BLaER1 (cell line): ENCODE measurements around the gene DLG2.

ENCODE experiments used
- H3K27ac ChIP-seq: shearing (Covaris generic); formaldehyde crosslinking; 2 replicates; pipeline ENCODE4 v1.8.1; 2022
- H3K27me3 ChIP-seq: shearing (Covaris generic); formaldehyde crosslinking; 2 replicates; pipeline ENCODE4 v1.8.1; 2022
- H3K36me3 ChIP-seq: shearing (Covaris generic); formaldehyde crosslinking; 2 replicates; pipeline ENCODE4 v1.8.1; 2022
- H3K4me1 ChIP-seq: shearing (Covaris generic); formaldehyde crosslinking; 2 replicates; pipeline ENCODE4 v1.8.1; 2022
- H3K4me2 ChIP-seq: shearing (Covaris generic); formaldehyde crosslinking; 2 replicates; pipeline ENCODE4 v1.8.1; 2022
- H3K4me3 ChIP-seq: shearing (Covaris generic); formaldehyde crosslinking; 2 replicates; pipeline ENCODE4 v1.8.1; 2022
- H3K9ac ChIP-seq: shearing (Covaris generic); formaldehyde crosslinking; 2 replicates; pipeline ENCODE4 v1.8.1; 2022
- H3K9me3 ChIP-seq: shearing (Covaris generic); formaldehyde crosslinking; 2 replicates; pipeline ENCODE4 v1.8.1; 2022
- H4K20me1 ChIP-seq: shearing (Covaris generic); formaldehyde crosslinking; 2 replicates; pipeline ENCODE4 v1.8.1; 2022
- Cebpa-rat ChIP-seq: shearing (Covaris generic); IDR thresholded peaks from 2 replicates; pipeline ENCODE4 v1.8.1; 2022

Gene DLG2

GRCh38 chr11:84889556-84889955 lies 737.6 kb downstream of the DLG2 start:
- H3K27ac ChIP-seq, result no peak overlapping the region
- H3K4me3 ChIP-seq, result no peak overlapping the region
- no peaks in the 10 kb centered on the region for H3K9me3 ChIP-seq

GRCh38 chr11:84887055-84887629 lies 740.0 kb downstream of the DLG2 start:
- no peak for TF ChIP-seq Cebpa-rat
- H3K36me3 ChIP-seq, result no peaks in the 10 kb centered on the region
- H3K4me2 ChIP-seq, result 0 out of 2 replicates have a peak overlapping the region, but pooled peaks have one; percentile 8
- H3K27ac ChIP-seq, result no peak overlapping the region
- H3K4me3 ChIP-seq, result no peak overlapping the region
- H3K4me1 ChIP-seq, result 0 out of 2 replicates have a peak, but pooled peaks cover 9% of the 10 kb centered on the region
- no peaks in the 10 kb centered on the region for H3K9me3 ChIP-seq
- H4K20me1 ChIP-seq, result no peaks in the 10 kb centered on the region
- no peaks in the 10 kb centered on the region for H3K27me3 ChIP-seq
- H3K9ac ChIP-seq, result no peak overlapping the region

More at GRCh38 chr11:84889556-84889955, 737.6 kb downstream of the DLG2 start:
- H4K20me1 ChIP-seq, result no peaks in the 10 kb centered on the region
- H3K9ac ChIP-seq, result no peak overlapping the region
- no peaks in the 10 kb centered on the region for H3K36me3 ChIP-seq
- H3K4me1 ChIP-seq, result 0 out of 2 replicates have a peak, but pooled peaks cover 9% of the 10 kb centered on the region
- no peaks in the 10 kb centered on the region for H3K27me3 ChIP-seq
- TF ChIP-seq Cebpa-rat, result peak; percentile 23; the same call in 1 of the 2 replicates
- no peak overlapping the region for H3K4me2 ChIP-seq

GRCh38 chr11:84886344-84886743 lies 740.8 kb downstream of the DLG2 start:
- H3K36me3 ChIP-seq, result no peaks in the 10 kb centered on the region
- 0 out of 2 replicates have a peak, but pooled peaks cover 9% of the 10 kb centered on the region for H3K4me1 ChIP-seq
- no peaks in the 10 kb centered on the region for H3K27me3 ChIP-seq
- H3K27ac ChIP-seq, result no peak overlapping the region
- no peak for TF ChIP-seq Cebpa-rat
- no peaks in the 10 kb centered on the region for H4K20me1 ChIP-seq
- H3K9me3 ChIP-seq, result no peaks in the 10 kb centered on the region
- H3K9ac ChIP-seq, result no peak overlapping the region
- H3K4me2 ChIP-seq, result no peak overlapping the region
- no peak overlapping the region for H3K4me3 ChIP-seq

GRCh38 chr11:84884836-84885235 lies 742.3 kb downstream of the DLG2 start:
- no peak overlapping the region for H3K4me3 ChIP-seq
- H3K4me2 ChIP-seq, result no peak overlapping the region
- H3K27me3 ChIP-seq, result no peaks in the 10 kb centered on the region
- no peak for TF ChIP-seq Cebpa-rat
- no peak overlapping the region for H3K9ac ChIP-seq
- 0 out of 2 replicates have a peak, but pooled peaks cover 9% of the 10 kb centered on the region for H3K4me1 ChIP-seq
- no peaks in the 10 kb centered on the region for H3K9me3 ChIP-seq
- no peaks in the 10 kb centered on the region for H3K36me3 ChIP-seq
- H3K27ac ChIP-seq, result no peak overlapping the region
- no peaks in the 10 kb centered on the region for H4K20me1 ChIP-seq

GRCh38 chr11:84882056-84882455 lies 745.1 kb downstream of the DLG2 start:
- no peak for TF ChIP-seq Cebpa-rat
- no peak overlapping the region for H3K27ac ChIP-seq
- H3K4me2 ChIP-seq, result no peak overlapping the region

GRCh38 chr11:84871116-84871515 lies 756.0 kb downstream of the DLG2 start:
- no peak overlapping the region for H3K9ac ChIP-seq
- TF ChIP-seq Cebpa-rat, result no peak
- H4K20me1 ChIP-seq, result no peaks in the 10 kb centered on the region
- no peaks in the 10 kb centered on the region for H3K9me3 ChIP-seq
- no peaks in the 10 kb centered on the region for H3K36me3 ChIP-seq
- H3K4me1 ChIP-seq, result no peaks in the 10 kb centered on the region
- H3K4me3 ChIP-seq, result no peak overlapping the region
- H3K27ac ChIP-seq, result no peak overlapping the region
- no peak overlapping the region for H3K4me2 ChIP-seq
- H3K27me3 ChIP-seq, result no peaks in the 10 kb centered on the region

More at GRCh38 chr11:84882056-84882455, 745.1 kb downstream of the DLG2 start:
- Histone ChIP-seq H3K9ac (no peak overlapping the region), H3K4me3 (no peak overlapping the region), H3K9me3 (no peaks in the 10 kb centered on the region), H3K36me3 (no peaks in the 10 kb centered on the region), H3K27me3 (no peaks in the 10 kb centered on the region), H3K4me1 (0 out of 2 replicates have a peak, but pooled peaks cover 2% of the 10 kb centered on the region), H4K20me1 (no peaks in the 10 kb centered on the region)

- H4K20me1 ChIP-seq, result no peaks in the 10 kb centered on the region
- no peak overlapping the region for H3K27ac ChIP-seq
- TF ChIP-seq Cebpa-rat, result no peak
- no peak overlapping the region for H3K4me3 ChIP-seq
- no peaks in the 10 kb centered on the region for H3K9me3 ChIP-seq
- no peak overlapping the region for H3K4me2 ChIP-seq
- no peaks in the 10 kb centered on the region for H3K36me3 ChIP-seq
- H3K4me1 ChIP-seq, result no peaks in the 10 kb centered on the region
- H3K9ac ChIP-seq, result no peak overlapping the region
- H3K27me3 ChIP-seq, result no peaks in the 10 kb centered on the region
Observed at GRCh38 chr11:84870486-84870885, 756.7 kb downstream of the DLG2 start.

GRCh38 chr11:84866922-84867321 lies 760.2 kb downstream of the DLG2 start:
- no peaks in the 10 kb centered on the region for H4K20me1 ChIP-seq
- H3K36me3 ChIP-seq, result no peaks in the 10 kb centered on the region
- no peaks in the 10 kb centered on the region for H3K4me1 ChIP-seq
- no peak for TF ChIP-seq Cebpa-rat
- H3K27ac ChIP-seq, result no peak overlapping the region
- no peaks in the 10 kb centered on the region for H3K27me3 ChIP-seq
- no peak overlapping the region for H3K9ac ChIP-seq
- no peak overlapping the region for H3K4me3 ChIP-seq
- no peaks in the 10 kb centered on the region for H3K9me3 ChIP-seq
- H3K4me2 ChIP-seq, result no peak overlapping the region

GRCh38 chr11:84865791-84866535 lies 761.2 kb downstream of the DLG2 start:
- TF ChIP-seq Cebpa-rat, result no peak
- H3K9ac ChIP-seq, result no peak overlapping the region
- no peaks in the 10 kb centered on the region for H3K9me3 ChIP-seq
- H3K4me1 ChIP-seq, result no peaks in the 10 kb centered on the region
- no peaks in the 10 kb centered on the region for H4K20me1 ChIP-seq
- no peak overlapping the region for H3K4me2 ChIP-seq
- no peak overlapping the region for H3K27ac ChIP-seq
- H3K36me3 ChIP-seq, result no peaks in the 10 kb centered on the region
- H3K27me3 ChIP-seq, result no peaks in the 10 kb centered on the region
- no peak overlapping the region for H3K4me3 ChIP-seq

GRCh38 chr11:84865257-84865656 lies 761.9 kb downstream of the DLG2 start:
- Histone ChIP-seq H3K27ac (no peak overlapping the region), H4K20me1 (no peaks in the 10 kb centered on the region), H3K4me2 (no peak overlapping the region), H3K36me3 (no peaks in the 10 kb centered on the region), H3K27me3 (no peaks in the 10 kb centered on the region), H3K4me3 (no peak overlapping the region), H3K9ac (no peak overlapping the region), H3K9me3 (no peaks in the 10 kb centered on the region), H3K4me1 (no peaks in the 10 kb centered on the region)
- no peak for TF ChIP-seq Cebpa-rat
